ENCODE data around the gene GIPC3. TPM values are rescaled to one million over a fixed set of nuclear protein-coding genes. Genes with fewer than 3 reads are reported as not detected.

The GIPC3 gene
- total RNA-seq, result 2.7 TPM
- long read RNA-seq, full-length matches to known transcripts, result 1 of 1 reads
- long read RNA-seq, partial matches to known transcripts, result 0 of 1 reads
- long read RNA-seq, other reads (novel, unspliced or antisense), result 0 of 1 reads

GRCh38 chr19:3585301-3586126 lies at the start of gene GIPC3:
Gene GIPC3, plus strand, starts transcription at chr19:3585478. Its CDS starts 120 bp downstream, at chr19:3585598.
- DNase-seq (ENCODE audit: missing footprints), result no peak
- ATAC-seq, result no peak
- intact Hi-C loops (cut with DNase I), result loop anchor here (2.0 kb wide), 1 partner anchor 33 kb away; no protein-coding TSS in a partner anchor

GRCh38 chr19:3535563-3535965 lies 49.7 kb upstream of the GIPC3 start:
- DNase-seq (ENCODE audit: missing footprints) (no peak), ATAC-seq (no peak)
- intact Hi-C loops (cut with DNase I), result no loop called here

- ATAC-seq (no peak), DNase-seq (ENCODE audit: missing footprints) (no peak)
- intact Hi-C loops (cut with DNase I), result no loop called here
Measured at GRCh38 chr19:3535981-3536380, 49.3 kb upstream of the GIPC3 start.

- intact Hi-C loops (cut with DNase I), result no loop called here
- ATAC-seq (peak; percentile 49), DNase-seq (ENCODE audit: missing footprints) (no peak)
Measured at GRCh38 chr19:3536429-3537100, 48.7 kb upstream of the GIPC3 start.

GRCh38 chr19:3537101-3537437 lies 48.2 kb upstream of the GIPC3 start:
- peak; percentile 17 for ATAC-seq
- DNase-seq (ENCODE audit: missing footprints), result no peak
- intact Hi-C loops (cut with DNase I), result no loop called here

- no peak for DNase-seq (ENCODE audit: missing footprints)
- no peak for ATAC-seq
- intact Hi-C loops (cut with DNase I), result no loop called here
Measured at GRCh38 chr19:3537438-3538240, 47.6 kb upstream of the GIPC3 start.

- intact Hi-C loops (cut with DNase I), result no loop called here
- DNase-seq (ENCODE audit: missing footprints) (no peak), ATAC-seq (no peak)
Measured at GRCh38 chr19:3538258-3538929, 46.9 kb upstream of the GIPC3 start.

- intact Hi-C loops (cut with DNase I), result no loop called here
- ATAC-seq (no peak), DNase-seq (ENCODE audit: missing footprints) (no peak)
Measured at GRCh38 chr19:3538965-3539755, 46.1 kb upstream of the GIPC3 start, which contains the start of gene TEKTIP1. Gene TEKTIP1, plus strand, starts transcription at chr19:3539174. Its CDS starts 4 bp downstream, at chr19:3539178.

- ATAC-seq (no peak), DNase-seq (ENCODE audit: missing footprints) (no peak)
- intact Hi-C loops (cut with DNase I), result no loop called here
Measured at GRCh38 chr19:3539756-3540118, 45.5 kb upstream of the GIPC3 start.

GRCh38 chr19:3543150-3544057 lies 41.9 kb upstream of the GIPC3 start:
- DNase-seq (ENCODE audit: missing footprints) (no peak), ATAC-seq (no peak)
- intact Hi-C loops (cut with DNase I), result loop anchor here (2.0 kb wide), 1 partner anchor 75 kb away; no protein-coding TSS in a partner anchor

- no peak for ATAC-seq
- intact Hi-C loops (cut with DNase I), result loop anchor here (2.0 kb wide), 1 partner anchor 75 kb away; no protein-coding TSS in a partner anchor
Measured at GRCh38 chr19:3544058-3544376, 41.3 kb upstream of the GIPC3 start.

GRCh38 chr19:3544742-3545668 lies 40.3 kb upstream of the GIPC3 start:
- peak; percentile 85 for DNase-seq (ENCODE audit: missing footprints)
- peak; percentile 60 for ATAC-seq
- intact Hi-C loops (cut with DNase I), result loop anchor here (2.0 kb wide), 1 partner anchor 74 kb away; no protein-coding TSS in a partner anchor

More at GRCh38 chr19:3544058-3544376, 41.3 kb upstream of the GIPC3 start:
- DNase-seq (ENCODE audit: missing footprints), result no peak

GRCh38 chr19:3545669-3546034 lies 39.6 kb upstream of the GIPC3 start:
- intact Hi-C loops (cut with DNase I), result loop anchor here (2.0 kb wide), 1 partner anchor 73 kb away; no protein-coding TSS in a partner anchor
- ATAC-seq, result no peak
- DNase-seq (ENCODE audit: missing footprints), result no peak

GRCh38 chr19:3546119-3546518 lies 39.2 kb upstream of the GIPC3 start:
- intact Hi-C loops (cut with DNase I), result no loop called here
- ATAC-seq, result no peak

GRCh38 chr19:3547301-3547731 lies 38.0 kb upstream of the GIPC3 start:
- intact Hi-C loops (cut with DNase I), result no loop called here
- ATAC-seq, result no peak
- DNase-seq (ENCODE audit: missing footprints), result no peak

More at GRCh38 chr19:3546119-3546518, 39.2 kb upstream of the GIPC3 start:
- no peak for DNase-seq (ENCODE audit: missing footprints)

Measured in Right ventricle myocardium inferior (tissue), 1 donor.